Gastrocnemius medialis (tissue), 4 donors: ENCODE data around the gene GSTCD. TPM values are rescaled to one million over a fixed set of nuclear protein-coding genes. Genes with fewer than 3 reads are reported as not detected.

Experiments
- ATAC-seq, 2 donors: fragments of 150-250 bp; one replicate each; pipeline ENCODE4 v1.9.1; 2016
- DNase-seq, 2 donors: peaks; one replicate each; pipeline ENCODE4 v3.0.0-alpha.2; 2019
- H3K27ac ChIP-seq, 4 donors: fragments of 200-600 bp; sonication (generic); 1 replicate in 1 of 4; 2 replicates in 3 of 4; pipeline ENCODE4 v1.5.1; 2016 to 2018; ENCODE audit warnings: mild to moderate bottlenecking in 2 of 4, moderate library complexity in 1 of 4
- H3K27me3 ChIP-seq, 3 donors: fragments of 200-600 bp; sonication (generic) in 2 of 3; 1 replicate in 1 of 3; 2 replicates in 2 of 3; pipeline versions ENCODE4 v1.5.1 to v1.6.0; 2016 to 2019; ENCODE audit warnings: mild to moderate bottlenecking in 1 of 3, moderate library complexity in 1 of 3
- H3K36me3 ChIP-seq, 2 donors: fragments of 200-600 bp; sonication (generic) in 1 of 2; one replicate each; pipeline ENCODE4 v1.5.1; 2017 to 2018
- H3K4me1 ChIP-seq, 2 donors: fragments of 200-600 bp; sonication (generic) in 1 of 2; one replicate each; pipeline ENCODE4 v1.5.1; 2016 to 2017; ENCODE audit warnings: mild to moderate bottlenecking in 2 of 2
- H3K4me3 ChIP-seq, 4 donors: fragments of 200-600 bp; sonication (generic) in 3 of 4; 1 replicate in 1 of 4; 2 replicates in 3 of 4; pipeline ENCODE4 v1.5.1; 2016 to 2019; ENCODE audit warnings: mild to moderate bottlenecking in 2 of 4
- H3K9me3 ChIP-seq, 3 donors: fragments of 200-600 bp; sonication (generic) in 2 of 3; 1 replicate in 1 of 3; 2 replicates in 2 of 3; pipeline ENCODE4 v1.5.1; 2016 to 2019
- POLR2A ChIP-seq, 2 donors: fragments of 450-650 bp; IDR thresholded peaks; one replicate each; pipeline ENCODE4 v1.6.1; 2017; ENCODE audit warnings: antibody characterized with exemption in 2 of 2, mild to moderate bottlenecking in 2 of 2, moderate library complexity in 2 of 2
- in situ Hi-C, 4 donors: fragments of 200-750 bp; cut with MboI; loops; one replicate each; pipeline versions ENCODE4 v1.15.0 to v1.8.0; 2017; ENCODE audit warnings: low sequenced_read_pairs in 4 of 4
- intact Hi-C: fragments of 100-400 bp; cut with DNase I; formaldehyde crosslinking; loops from one replicate; pipeline ENCODE4 v1.15.1; 2023; ENCODE audit warnings: low total_unique reads
- total RNA-seq, 4 donors: library from RNA; depleted of rRNA; stranded (reverse); fragments of >200 nt; gene quantifications; one replicate each; pipeline versions ENCODE4 v1.1.0 to v1.2.3, GENCODE V29; 2016
- TF ChIP-seq, protein P1 (sequence below), 5 experiments: fragments of 450-650 bp in 3 of 5; fragments of 200-600 bp in 2 of 5; sonication (generic) in 2 of 5; IDR thresholded peaks in 4 of 5; conservative IDR thresholded peaks in 1 of 5; 1 replicate in 4 of 5; 2 replicates in 1 of 5; pipeline ENCODE4 v1.5.1; 2016 to 2019; ENCODE audit warnings: antibody characterized with exemption in 5 of 5, mild to moderate bottlenecking in 3 of 5, moderate library complexity in 3 of 5

Gene GSTCD
- total RNA-seq, 4 donors from 2014 or later = 1.8 to 15.0 (median 5.6) TPM

DNA sequence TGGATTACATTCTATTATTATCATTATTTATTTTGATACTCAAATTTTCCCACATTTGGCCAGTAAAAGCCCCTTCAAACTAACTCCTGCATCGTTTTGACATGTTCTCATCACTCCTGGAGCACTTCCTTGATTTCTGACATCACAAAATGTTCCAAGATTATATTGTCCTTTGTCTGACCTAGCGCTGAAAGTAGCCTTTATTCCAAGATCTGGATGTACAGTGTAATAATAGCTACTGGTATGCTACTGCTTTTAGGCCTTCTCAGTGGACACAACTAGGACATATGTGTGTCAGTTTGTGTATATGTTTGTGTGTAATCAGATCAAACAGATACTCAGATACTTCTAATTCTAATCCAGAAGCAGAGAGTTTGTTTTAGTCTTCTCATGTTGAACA, 76.2 kb downstream of the GSTCD start:
- Histone ChIP-seq H3K4me3 (no peak overlapping the region), H3K36me3 (no peaks in the 10 kb centered on the region), H3K4me1 (no peaks in the 10 kb centered on the region), H3K9me3 (no peaks in the 10 kb centered on the region), H3K27me3 (no peaks in the 10 kb centered on the region), H3K27ac (no peak overlapping the region)
- ATAC-seq (no peak), DNase-seq (no peak)
- TF ChIP-seq POLR2A (IDR thresholded peaks at IDR 0.05) = no peak
- TF ChIP-seq, protein P1, sequence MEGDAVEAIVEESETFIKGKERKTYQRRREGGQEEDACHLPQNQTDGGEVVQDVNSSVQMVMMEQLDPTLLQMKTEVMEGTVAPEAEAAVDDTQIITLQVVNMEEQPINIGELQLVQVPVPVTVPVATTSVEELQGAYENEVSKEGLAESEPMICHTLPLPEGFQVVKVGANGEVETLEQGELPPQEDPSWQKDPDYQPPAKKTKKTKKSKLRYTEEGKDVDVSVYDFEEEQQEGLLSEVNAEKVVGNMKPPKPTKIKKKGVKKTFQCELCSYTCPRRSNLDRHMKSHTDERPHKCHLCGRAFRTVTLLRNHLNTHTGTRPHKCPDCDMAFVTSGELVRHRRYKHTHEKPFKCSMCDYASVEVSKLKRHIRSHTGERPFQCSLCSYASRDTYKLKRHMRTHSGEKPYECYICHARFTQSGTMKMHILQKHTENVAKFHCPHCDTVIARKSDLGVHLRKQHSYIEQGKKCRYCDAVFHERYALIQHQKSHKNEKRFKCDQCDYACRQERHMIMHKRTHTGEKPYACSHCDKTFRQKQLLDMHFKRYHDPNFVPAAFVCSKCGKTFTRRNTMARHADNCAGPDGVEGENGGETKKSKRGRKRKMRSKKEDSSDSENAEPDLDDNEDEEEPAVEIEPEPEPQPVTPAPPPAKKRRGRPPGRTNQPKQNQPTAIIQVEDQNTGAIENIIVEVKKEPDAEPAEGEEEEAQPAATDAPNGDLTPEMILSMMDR (IDR thresholded peaks at IDR 0.05 in 4 of 5, conservative IDR thresholded peaks at IDR 0.05 in 1 of 5) = no peak
- in situ Hi-C loops = no loop called here
- intact Hi-C loops = no loop called here

DNA sequence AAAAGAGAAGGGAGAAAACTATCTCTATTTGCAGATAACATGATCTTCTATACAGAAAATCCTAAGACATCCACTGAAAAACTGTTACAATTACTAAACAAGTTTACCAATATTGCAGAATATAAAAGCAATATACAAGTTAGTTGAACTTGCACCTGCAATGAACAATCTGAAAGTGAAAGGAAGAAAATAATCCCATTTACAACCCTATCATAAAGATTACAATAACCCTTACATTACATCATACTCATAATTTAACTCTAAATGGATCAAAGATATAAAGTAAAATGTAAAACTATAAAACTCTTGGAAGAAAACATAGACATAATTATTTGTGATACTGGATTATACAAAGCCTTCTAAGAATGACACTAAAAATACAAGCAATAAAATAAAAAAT, 77.2 kb downstream of the GSTCD start:
- no peaks in the 10 kb centered on the region for H3K27me3 ChIP-seq
- ATAC-seq = no peak
- H3K36me3 ChIP-seq = no peaks in the 10 kb centered on the region
- no peak for TF ChIP-seq POLR2A (IDR thresholded peaks at IDR 0.05)
- TF ChIP-seq, protein P1 (IDR thresholded peaks at IDR 0.05 in 4 of 5, conservative IDR thresholded peaks at IDR 0.05 in 1 of 5) = no peak
- intact Hi-C loops (no loop called here), in situ Hi-C loops (no loop called here)
- H3K4me3 ChIP-seq = no peak overlapping the region
- no peaks in the 10 kb centered on the region for H3K9me3 ChIP-seq
- no peak overlapping the region for H3K27ac ChIP-seq
- no peaks in the 10 kb centered on the region for H3K4me1 ChIP-seq
- no peak for DNase-seq

DNA sequence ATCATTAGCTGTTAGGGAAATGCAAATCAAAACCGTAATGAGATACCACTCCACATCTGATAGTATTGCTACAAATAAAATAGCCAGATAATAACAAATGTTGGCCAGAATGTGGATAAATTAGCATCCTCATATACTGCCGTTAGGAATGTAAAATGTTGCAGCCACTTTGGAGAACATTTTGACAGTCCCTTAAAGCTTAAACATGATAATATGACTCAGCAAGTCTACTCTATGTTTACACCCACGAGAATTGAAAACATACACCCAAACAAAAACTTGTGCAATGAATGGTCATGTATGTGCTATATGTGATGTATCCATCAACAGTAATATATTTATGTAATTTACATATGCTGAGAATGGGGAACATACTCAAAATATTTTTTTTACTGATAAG, 78.2 kb downstream of the GSTCD start:
- no peak for ATAC-seq
- no peaks in the 10 kb centered on the region for H3K9me3 ChIP-seq
- H3K4me1 ChIP-seq = no peaks in the 10 kb centered on the region
- no peak for DNase-seq
- intact Hi-C loops (no loop called here), in situ Hi-C loops (no loop called here)
- no peak overlapping the region for H3K4me3 ChIP-seq
- no peaks in the 10 kb centered on the region for H3K36me3 ChIP-seq
- TF ChIP-seq, protein P1 (IDR thresholded peaks at IDR 0.05 in 4 of 5, conservative IDR thresholded peaks at IDR 0.05 in 1 of 5) = no peak
- TF ChIP-seq POLR2A (IDR thresholded peaks at IDR 0.05) = no peak
- no peaks in the 10 kb centered on the region for H3K27me3 ChIP-seq
- no peak overlapping the region for H3K27ac ChIP-seq

DNA sequence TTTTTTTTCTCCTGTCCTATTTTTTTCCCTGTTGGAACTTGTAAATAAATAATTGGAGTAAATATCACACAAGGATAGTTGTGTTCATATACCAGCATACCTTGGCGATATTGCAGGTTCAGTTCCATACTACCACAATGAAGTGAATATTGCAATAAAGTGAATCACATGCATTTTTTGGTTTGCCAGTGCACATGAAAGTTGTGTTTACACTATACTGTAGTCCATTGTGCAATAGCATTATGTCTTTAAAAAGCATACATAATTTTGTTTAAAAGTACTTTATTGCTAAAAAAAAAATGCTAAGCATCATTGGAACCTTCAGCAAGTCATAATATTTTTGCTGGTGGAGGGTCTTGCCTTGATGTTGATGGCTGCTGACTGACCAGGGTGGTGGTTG, 88.6 kb downstream of the GSTCD start:
- intact Hi-C loops = no loop called here
- Histone ChIP-seq H3K9me3 (no peaks in the 10 kb centered on the region), H3K4me3 (no peak overlapping the region), H3K27me3 (no peaks in the 10 kb centered on the region), H3K27ac (no peak overlapping the region), H3K36me3 (no peaks in the 10 kb centered on the region), H3K4me1 (no peaks in the 10 kb centered on the region)
- no peak for TF ChIP-seq POLR2A (IDR thresholded peaks at IDR 0.05)
- TF ChIP-seq, protein P1 (IDR thresholded peaks at IDR 0.05 in 4 of 5, conservative IDR thresholded peaks at IDR 0.05 in 1 of 5) = no peak
- DNase-seq = no peak
- ATAC-seq = no peak
- in situ Hi-C loops = no loop called here

DNA sequence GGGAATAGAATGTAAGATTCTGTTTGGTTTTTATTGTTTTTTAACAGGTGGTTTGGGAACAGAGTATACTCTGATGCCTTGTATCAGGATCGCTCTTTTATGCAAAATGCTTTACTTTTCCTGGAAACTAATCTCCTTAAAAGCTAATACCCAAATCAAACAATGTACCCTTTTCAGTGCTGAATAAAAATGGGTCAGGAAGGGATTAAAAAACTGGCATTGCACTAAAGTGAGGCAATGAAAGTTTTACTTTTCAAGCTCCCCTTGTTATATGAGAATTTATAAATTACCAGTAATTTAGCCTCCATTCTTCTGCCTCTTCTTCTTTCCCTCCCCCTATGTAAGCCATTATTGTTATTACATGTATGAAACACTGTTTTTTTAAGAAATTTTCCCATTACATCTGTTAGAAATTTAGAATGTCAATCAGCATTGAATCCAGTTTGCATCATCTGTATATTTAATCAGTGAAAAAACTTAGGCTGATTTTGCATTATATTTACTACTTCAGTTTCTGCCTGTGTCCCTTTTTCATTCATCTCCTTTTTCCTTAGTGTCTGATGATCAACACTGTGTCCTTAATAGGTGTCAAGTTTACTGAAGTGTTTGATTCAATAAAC, 97.0 kb downstream of the GSTCD start:
- no peak overlapping the region for H3K27ac ChIP-seq
- DNase-seq = no peak
- H3K4me3 ChIP-seq = no peak overlapping the region
- TF ChIP-seq POLR2A (IDR thresholded peaks at IDR 0.05) = no peak
- TF ChIP-seq, protein P1 (IDR thresholded peaks at IDR 0.05 in 4 of 5, conservative IDR thresholded peaks at IDR 0.05 in 1 of 5) = no peak
- in situ Hi-C loops = no loop called here
- no peaks in the 10 kb centered on the region for H3K27me3 ChIP-seq
- no peaks in the 10 kb centered on the region for H3K36me3 ChIP-seq
- no peak for ATAC-seq
- H3K4me1 ChIP-seq = peaks cover 4 to 6% of the 10 kb centered on the region in 2 donors
- H3K9me3 ChIP-seq = no peaks in the 10 kb centered on the region
- intact Hi-C loops = no loop called here
